ENCODE measurements around the gene MYBPC3.

- TF ChIP-seq REST (IDR thresholded peaks at IDR 0.05; ENCODE audit: insufficient read depth in 1 of 2, low read depth in 2 of 2, low read length in 2 of 2): no peak
- no peak for TF ChIP-seq POLR2AphosphoS5 (IDR thresholded peaks at IDR 0.05; ENCODE audit: low read depth, low read length)
- TF ChIP-seq TAF1 (IDR thresholded peaks at IDR 0.05; ENCODE audit: borderline replicate concordance, insufficient read depth, low read length): no peak
- TF ChIP-seq SIN3A (IDR thresholded peaks at IDR 0.05; ENCODE audit: borderline replicate concordance, insufficient read depth, low read length): no peak
These were observed 40.9 kb upstream of the MYBPC3 start for GRCh38 chr11:47393163-47394049.
